GM23338 (cell line): Measurements from ENCODE around the gene DGKD. TPM values are rescaled to one million over a fixed set of nuclear protein-coding genes. Genes with fewer than 3 reads are reported as not detected.

Experiments
- ATAC-seq: fragments of 200-7000 bp; cut with Tn5 transposase; 3 replicates; pipeline ENCODE4 v1.9.1; 2020
- DNase-seq: peaks from one replicate; pipeline ENCODE4 v3.0.0-alpha.2; 2015; ENCODE audit warnings: low spot score
- H2AFZ ChIP-seq: fragments of 200-600 bp; sonication (generic); 2 replicates; pipeline ENCODE4 v1.8.0; 2016; ENCODE audit warnings: antibody characterized with exemption, mild to moderate bottlenecking, moderate library complexity
- H3F3A ChIP-seq: fragments of 200-600 bp; sonication (generic); replicated peaks from 2 replicates; pipeline ENCODE4 v1.8.0; 2017; ENCODE audit warnings: antibody characterized with exemption, mixed run types, low read depth
- H3K27ac ChIP-seq: fragments of 200-600 bp; sonication (generic); 2 replicates; pipeline ENCODE4 v1.6.1; 2016; ENCODE audit warnings: low read depth
- H3K27me3 ChIP-seq: fragments of 200-600 bp; sonication (generic); 2 replicates; pipeline ENCODE4 v1.8.0; 2016; ENCODE audit warnings: mild to moderate bottlenecking, mixed run types, moderate library complexity; ENCODE audit not compliant: insufficient read depth
- H3K36me3 ChIP-seq: fragments of 200-600 bp; sonication (generic); 2 replicates; pipeline ENCODE4 v1.8.0; 2016; ENCODE audit warnings: mild to moderate bottlenecking; ENCODE audit not compliant: insufficient read depth
- H3K4me1 ChIP-seq: fragments of 200-600 bp; sonication (generic); 2 replicates; pipeline ENCODE4 v1.8.0; 2016; ENCODE audit warnings: mild to moderate bottlenecking, moderate library complexity; ENCODE audit not compliant: insufficient read depth
- H3K4me2 ChIP-seq: fragments of 200-600 bp; sonication (generic); 2 replicates; pipeline ENCODE4 v1.7.1; 2017; ENCODE audit warnings: mixed run types
- H3K4me3 ChIP-seq: fragments of 200-600 bp; sonication (generic); 2 replicates; pipeline ENCODE4 v1.6.1; 2016; ENCODE audit warnings: mixed run types
- H3K79me2 ChIP-seq: fragments of 200-600 bp; sonication (generic); replicated peaks from 2 replicates; pipeline ENCODE4 v1.8.0; 2017; ENCODE audit warnings: mild to moderate bottlenecking; ENCODE audit not compliant: insufficient read depth
- H3K9me2 ChIP-seq: fragments of 200-600 bp; sonication (generic); 2 replicates; pipeline ENCODE4 v1.8.0; 2017; ENCODE audit not compliant: insufficient read depth
- H4K20me1 ChIP-seq: fragments of 200-600 bp; sonication (generic); replicated peaks from 2 replicates; pipeline ENCODE4 v1.8.0; 2017; ENCODE audit warnings: mild to moderate bottlenecking; ENCODE audit not compliant: insufficient read depth
- H3K27ac Mint-ChIP-seq: 2 replicates; pipeline ENCODE4 v1.8.0; 2020; ENCODE audit warnings: inconsistent platforms, mild to moderate bottlenecking, moderate library complexity, mixed read lengths
- H3K27me3 Mint-ChIP-seq: 3 replicates; pipeline ENCODE4 v1.8.0; 2022; ENCODE audit warnings: low read depth, mild to moderate bottlenecking, moderate library complexity, mixed read lengths, inconsistent platforms; ENCODE audit not compliant: insufficient read depth, poor library complexity
- H3K36me3 Mint-ChIP-seq: 3 replicates; pipeline ENCODE4 v1.8.0; 2021; ENCODE audit warnings: low read depth, mild to moderate bottlenecking, inconsistent platforms, moderate library complexity, mixed read lengths
- H3K4me1 Mint-ChIP-seq: 3 replicates; pipeline ENCODE4 v1.8.0; 2020; ENCODE audit warnings: mild to moderate bottlenecking, inconsistent platforms, mixed read lengths
- H3K4me3 Mint-ChIP-seq: 3 replicates; pipeline ENCODE4 v1.8.0; 2021; ENCODE audit warnings: moderate library complexity, mild to moderate bottlenecking, inconsistent platforms, mixed read lengths
- H3K9me3 Mint-ChIP-seq: 3 replicates; pipeline ENCODE4 v1.8.0; 2020; ENCODE audit warnings: moderate library complexity, mild to moderate bottlenecking, inconsistent platforms, mixed read lengths
- CREB1 ChIP-seq: fragments of 250-450 bp; sonication (Bioruptor Pico); IDR thresholded peaks from 2 replicates; pipeline ENCODE4 v1.5.0; 2020; ENCODE audit warnings: low read depth, mild to moderate bottlenecking, moderate library complexity
- CTCF ChIP-seq, 2 experiments: fragments of 200-600 bp in 1 of 2; sonication (generic) in 1 of 2; conservative IDR thresholded peaks; 2 replicates each; pipeline versions ENCODE4 v1.5.1 to v1.6.1; 2016 to 2017; ENCODE audit warnings: antibody characterized with exemption in 2 of 2, low read depth in 2 of 2, mild to moderate bottlenecking in 2 of 2, moderate library complexity in 1 of 2
- ETS1 ChIP-seq: IDR thresholded peaks from 2 replicates; pipeline ENCODE4 v1.6.1; 2016; ENCODE audit warnings: antibody characterized with exemption
- EZH2 ChIP-seq: fragments of 200-600 bp; sonication (generic); IDR thresholded peaks from one replicate; pipeline ENCODE4 v1.8.0; 2017; ENCODE audit warnings: antibody characterized with exemption, mild to moderate bottlenecking, low read depth; ENCODE audit not compliant: unreplicated experiment
- EZH2phosphoT487 ChIP-seq: fragments of 200-600 bp; sonication (generic); IDR thresholded peaks from one replicate; pipeline ENCODE4 v1.8.1; 2018; ENCODE audit warnings: antibody characterized with exemption; ENCODE audit not compliant: unreplicated experiment
- JUNB ChIP-seq: IDR thresholded peaks from one replicate; pipeline ENCODE4 v1.6.1; 2016; ENCODE audit warnings: antibody characterized with exemption; ENCODE audit not compliant: unreplicated experiment
- NANOG ChIP-seq: IDR thresholded peaks from 2 replicates; pipeline ENCODE4 v1.6.1; 2016; ENCODE audit warnings: antibody characterized with exemption, borderline replicate concordance
- POLR2AphosphoS5 ChIP-seq: IDR thresholded peaks from 2 replicates; pipeline ENCODE4 v1.6.1; 2016; ENCODE audit warnings: antibody characterized with exemption, low read depth
- REST ChIP-seq: IDR thresholded peaks from one replicate; pipeline ENCODE4 v1.6.1; 2018; ENCODE audit warnings: antibody characterized with exemption; ENCODE audit not compliant: unreplicated experiment
- STAT1 ChIP-seq: IDR thresholded peaks from one replicate; pipeline ENCODE4 v1.6.1; 2016; ENCODE audit warnings: antibody characterized with exemption; ENCODE audit not compliant: unreplicated experiment
- ZNF114 ChIP-seq: fragments of 250-450 bp; sonication (Bioruptor Pico); IDR thresholded peaks from 2 replicates; pipeline ENCODE4 v1.5.0; 2020; ENCODE audit warnings: mild to moderate bottlenecking, moderate library complexity
- ZNF331 ChIP-seq: fragments of 250-450 bp; sonication (Bioruptor Pico); IDR thresholded peaks from 2 replicates; pipeline ENCODE4 v1.5.0; 2020; ENCODE audit warnings: low read depth, mild to moderate bottlenecking, moderate library complexity
- ZNF462 ChIP-seq: fragments of 250-450 bp; sonication (Bioruptor Pico); IDR thresholded peaks from 2 replicates; pipeline ENCODE4 v1.5.0; 2020; ENCODE audit warnings: mild to moderate bottlenecking, moderate library complexity
- polyA plus RNA-seq: library from polyadenylated mRNA; unstranded; fragments of >200 nt; fragmentation: Nextera tagmentation; extraction: Ambion mirVana; gene quantifications from 2 replicates; pipeline ENCODE4 v1.2.1, GENCODE V29; 2016
- total RNA-seq: library from RNA; depleted of rRNA; stranded (reverse); fragments of >200 nt; shearing (Covaris generic); gene quantifications from 2 replicates; pipeline ENCODE4 v1.2.3, GENCODE V29; 2014

DGKD gene
- total and polyA plus RNA-seq, 2 experiments from 2014 or later, result 11.1 to 23.4 TPM

- no peak overlapping the region for H3K4me3 ChIP-seq
- TF ChIP-seq ZNF114 (CRISPR knock-in tag) (no peak), ETS1 (no peak), JUNB (no peak), STAT1 (no peak), EZH2 (no peak), CREB1 (CRISPR knock-in tag) (no peak), EZH2phosphoT487 (no peak), CTCF (conservative IDR thresholded peaks at IDR 0.05; ENCODE audit: low read depth in 2 of 2) (no peak), ZNF331 (CRISPR knock-in tag) (no peak), REST (no peak), POLR2AphosphoS5 (no peak), ZNF462 (CRISPR knock-in tag) (no peak), NANOG (no peak)
- no peaks in the 10 kb centered on the region for H4K20me1 ChIP-seq
- H2AFZ ChIP-seq, result no peak overlapping the region
- Mint-ChIP-seq H3K4me1 (peaks cover 25% of the 10 kb centered on the region), H3K27ac (no peak overlapping the region), H3K27me3 (peaks cover 8% of the 10 kb centered on the region), H3K9me3 (peaks cover 18% of the 10 kb centered on the region), H3K4me3 (no peak overlapping the region), H3K36me3 (peaks cover 25% of the 10 kb centered on the region)
- peaks cover 9% of the 10 kb centered on the region for H3K4me1 ChIP-seq
- H3K27me3 ChIP-seq, result no peaks in the 10 kb centered on the region
- no peak for ATAC-seq
- no peaks in the 10 kb centered on the region for H3F3A ChIP-seq
- peaks cover 8% of the 10 kb centered on the region; the same call in 1 of the 2 replicates for H3K36me3 ChIP-seq
- DNase-seq, result no peak
- no peak overlapping the region for H3K27ac ChIP-seq
- H3K4me2 ChIP-seq, result no peak overlapping the region
- H3K79me2 ChIP-seq, result peaks cover 17% of the 10 kb centered on the region
- no peaks in the 10 kb centered on the region for H3K9me2 ChIP-seq
Measured at GRCh38 chr2:233414777-233415570, 60.7 kb downstream of the DGKD start.
